MM.1S (cell line): ENCODE results near the gene KLHL42.
"Not testable (repeated sequence)": the region's sequence is repeated elsewhere in the genome, so short reads cannot be mapped to it uniquely, and the experiment has no call there.

Experiments
- DNase-seq: peaks from one replicate; pipeline ENCODE4 v3.0.0-alpha.2; 2015
- H2AFZ ChIP-seq: fragments of 300-600 bp; sonication (generic); 2 replicates; pipeline ENCODE4 v1.6.0; 2016; ENCODE audit warnings: antibody characterized with exemption, low read length
- H3F3A ChIP-seq: fragments of 300-600 bp; sonication (generic); 2 replicates; pipeline ENCODE4 v1.6.1; 2016; ENCODE audit warnings: mild to moderate bottlenecking, antibody characterized with exemption, low read length, moderate library complexity, mixed read lengths; ENCODE audit not compliant: insufficient read depth
- H3K27ac ChIP-seq: fragments of 300-600 bp; sonication (generic); 2 replicates; pipeline ENCODE4 v1.5.1; 2016; ENCODE audit warnings: mild to moderate bottlenecking, low read length
- H3K27me3 ChIP-seq: fragments of 300-600 bp; sonication (generic); replicated peaks from 2 replicates; pipeline ENCODE4 v1.6.0; 2016; ENCODE audit warnings: low read length; ENCODE audit not compliant: insufficient read depth
- H3K36me3 ChIP-seq: fragments of 300-600 bp; sonication (generic); replicated peaks from 2 replicates; pipeline ENCODE4 v1.6.1; 2016; ENCODE audit warnings: mild to moderate bottlenecking, low read length, mixed read lengths; ENCODE audit not compliant: insufficient read depth
- H3K4me1 ChIP-seq: fragments of 300-600 bp; sonication (generic); 2 replicates; pipeline ENCODE4 v1.6.1; 2016; ENCODE audit warnings: low read length, mixed read lengths
- H3K4me2 ChIP-seq: fragments of 300-600 bp; sonication (generic); 2 replicates; pipeline ENCODE4 v1.6.0; 2016; ENCODE audit warnings: low read depth, low read length
- H3K4me3 ChIP-seq: fragments of 300-600 bp; sonication (generic); 2 replicates; pipeline ENCODE4 v1.5.1; 2016; ENCODE audit warnings: low read length, mixed read lengths
- H3K79me2 ChIP-seq: fragments of 300-600 bp; sonication (generic); 2 replicates; pipeline ENCODE4 v1.6.1; 2016; ENCODE audit warnings: mixed run types, low read length, mixed read lengths
- H3K9ac ChIP-seq: fragments of 300-600 bp; sonication (generic); 2 replicates; pipeline ENCODE4 v1.6.1; 2016; ENCODE audit warnings: low read length, mixed read lengths
- H3K9me2 ChIP-seq: fragments of 300-600 bp; sonication (generic); replicated peaks from 2 replicates; pipeline ENCODE4 v1.6.1; 2016; ENCODE audit warnings: mild to moderate bottlenecking, low read length, mixed read lengths; ENCODE audit not compliant: insufficient read depth
- H3K9me3 ChIP-seq: fragments of 300-600 bp; sonication (generic); replicated peaks from 2 replicates; pipeline ENCODE4 v1.6.1; 2016; ENCODE audit warnings: mild to moderate bottlenecking, low read length, mixed read lengths; ENCODE audit not compliant: insufficient read depth
- H4K20me1 ChIP-seq: fragments of 300-600 bp; sonication (generic); 2 replicates; pipeline ENCODE4 v1.6.1; 2016; ENCODE audit warnings: mild to moderate bottlenecking, low read length, moderate library complexity, mixed read lengths; ENCODE audit not compliant: insufficient read depth
- EZH2 ChIP-seq: fragments of 300-600 bp; sonication (generic); optimal IDR thresholded peaks from 2 replicates; pipeline ENCODE3; 2017; ENCODE audit warnings: low read depth, mild to moderate bottlenecking, antibody characterized with exemption, low read length, mixed read lengths
- EZH2phosphoT487 ChIP-seq: fragments of 300-600 bp; sonication (generic); IDR thresholded peaks from 2 replicates; pipeline ENCODE4 v1.6.1; 2018; ENCODE audit warnings: antibody characterized with exemption, low read length
- TF ChIP-seq, protein P1 (sequence below): fragments of 300-600 bp; sonication (generic); IDR thresholded peaks from 2 replicates; pipeline ENCODE4 v1.5.1; 2016; ENCODE audit warnings: antibody characterized with exemption, low read length, mixed read lengths

The KLHL42 gene

DNA sequence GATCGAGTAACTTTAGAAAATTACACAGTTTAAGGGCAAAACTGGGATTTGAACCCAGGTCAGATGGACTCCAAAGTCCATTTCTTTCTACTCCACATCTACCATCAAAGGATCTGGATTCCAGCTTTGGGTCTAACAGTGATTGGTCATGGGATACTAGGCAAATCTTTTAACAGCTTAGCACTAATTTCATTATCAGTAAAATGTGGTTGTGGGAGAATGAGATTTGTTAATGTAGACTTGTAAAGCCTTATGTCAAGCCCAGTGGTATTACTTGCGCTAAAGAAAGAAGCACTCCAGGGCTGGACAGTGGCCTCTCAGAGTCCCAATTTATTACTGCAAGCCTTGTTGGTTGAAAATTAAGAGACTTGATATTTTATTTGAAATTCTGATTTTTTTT is 65.2 kb downstream of the KLHL42 start:
- H3K27me3 ChIP-seq = no peaks in the 10 kb centered on the region
- H3K4me3 ChIP-seq = no peak overlapping the region
- H3K79me2 ChIP-seq = no peaks in the 10 kb centered on the region
- no peak overlapping the region for H3K9ac ChIP-seq
- H3K4me1 ChIP-seq = no peaks in the 10 kb centered on the region
- H3K27ac ChIP-seq = no peak overlapping the region
- no peak overlapping the region for H2AFZ ChIP-seq
- TF ChIP-seq, protein P1, sequence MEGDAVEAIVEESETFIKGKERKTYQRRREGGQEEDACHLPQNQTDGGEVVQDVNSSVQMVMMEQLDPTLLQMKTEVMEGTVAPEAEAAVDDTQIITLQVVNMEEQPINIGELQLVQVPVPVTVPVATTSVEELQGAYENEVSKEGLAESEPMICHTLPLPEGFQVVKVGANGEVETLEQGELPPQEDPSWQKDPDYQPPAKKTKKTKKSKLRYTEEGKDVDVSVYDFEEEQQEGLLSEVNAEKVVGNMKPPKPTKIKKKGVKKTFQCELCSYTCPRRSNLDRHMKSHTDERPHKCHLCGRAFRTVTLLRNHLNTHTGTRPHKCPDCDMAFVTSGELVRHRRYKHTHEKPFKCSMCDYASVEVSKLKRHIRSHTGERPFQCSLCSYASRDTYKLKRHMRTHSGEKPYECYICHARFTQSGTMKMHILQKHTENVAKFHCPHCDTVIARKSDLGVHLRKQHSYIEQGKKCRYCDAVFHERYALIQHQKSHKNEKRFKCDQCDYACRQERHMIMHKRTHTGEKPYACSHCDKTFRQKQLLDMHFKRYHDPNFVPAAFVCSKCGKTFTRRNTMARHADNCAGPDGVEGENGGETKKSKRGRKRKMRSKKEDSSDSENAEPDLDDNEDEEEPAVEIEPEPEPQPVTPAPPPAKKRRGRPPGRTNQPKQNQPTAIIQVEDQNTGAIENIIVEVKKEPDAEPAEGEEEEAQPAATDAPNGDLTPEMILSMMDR = no peak
- H4K20me1 ChIP-seq = no peaks in the 10 kb centered on the region
- no peaks in the 10 kb centered on the region for H3K9me3 ChIP-seq
- H3K36me3 ChIP-seq = no peaks in the 10 kb centered on the region
- no peaks in the 10 kb centered on the region for H3F3A ChIP-seq
- DNase-seq = no peak
- no peaks in the 10 kb centered on the region for H3K9me2 ChIP-seq
- no peak overlapping the region for H3K4me2 ChIP-seq

DNA sequence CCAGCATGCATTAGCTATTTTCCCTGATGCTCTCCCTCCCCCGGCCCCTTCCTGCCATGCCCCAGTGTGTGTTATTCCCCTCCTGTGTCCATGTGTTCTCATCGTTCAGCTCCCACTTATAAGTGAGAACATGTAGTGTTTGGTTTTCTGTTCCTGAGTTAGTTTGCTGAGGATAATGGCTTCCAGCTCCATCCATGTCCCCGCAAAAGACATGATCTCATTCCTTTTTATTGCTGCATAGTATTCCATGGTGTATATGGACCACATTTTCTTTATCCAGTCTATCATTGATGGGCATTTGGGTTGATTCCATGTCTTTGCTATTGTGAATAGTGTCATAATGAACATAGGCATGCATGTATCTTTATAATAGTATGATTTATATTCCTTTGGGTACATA is 65.7 kb downstream of the KLHL42 start:
- H3K27ac ChIP-seq, H3K36me3 ChIP-seq, H4K20me1 ChIP-seq, H3K4me3 ChIP-seq, H3F3A ChIP-seq, H2AFZ ChIP-seq, H3K9ac ChIP-seq, H3K27me3 ChIP-seq, DNase-seq, H3K4me2 ChIP-seq, H3K4me1 ChIP-seq, H3K9me3 ChIP-seq, H3K9me2 ChIP-seq, H3K79me2 ChIP-seq: not testable (repeated sequence)

DNA sequence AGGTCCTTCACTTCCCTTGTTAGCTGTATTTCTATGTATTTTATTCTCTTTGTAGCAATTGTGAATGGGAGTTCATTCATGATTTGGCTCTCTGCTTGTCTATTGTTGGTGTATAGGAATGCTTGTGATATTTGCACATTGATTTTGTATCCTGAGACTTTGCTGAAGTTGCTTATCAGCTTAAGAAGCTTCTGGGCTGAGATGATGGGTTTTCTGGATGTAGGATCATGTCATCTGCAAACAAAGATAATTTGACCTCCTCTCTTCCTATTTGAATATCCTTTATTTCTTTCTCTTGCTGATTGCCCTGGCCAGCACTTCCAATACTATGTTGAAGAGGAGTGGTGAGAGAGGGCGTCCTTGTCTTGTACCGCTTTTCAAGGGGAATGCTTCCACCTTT is 67.3 kb downstream of the KLHL42 start:
- not testable (repeated sequence) for H3K36me3 ChIP-seq, H3K9ac ChIP-seq, H2AFZ ChIP-seq, H3K9me3 ChIP-seq, H3F3A ChIP-seq, H3K4me1 ChIP-seq, H3K4me2 ChIP-seq, H3K79me2 ChIP-seq, DNase-seq, H3K4me3 ChIP-seq, H4K20me1 ChIP-seq, H3K27ac ChIP-seq, H3K9me2 ChIP-seq, H3K27me3 ChIP-seq

DNA sequence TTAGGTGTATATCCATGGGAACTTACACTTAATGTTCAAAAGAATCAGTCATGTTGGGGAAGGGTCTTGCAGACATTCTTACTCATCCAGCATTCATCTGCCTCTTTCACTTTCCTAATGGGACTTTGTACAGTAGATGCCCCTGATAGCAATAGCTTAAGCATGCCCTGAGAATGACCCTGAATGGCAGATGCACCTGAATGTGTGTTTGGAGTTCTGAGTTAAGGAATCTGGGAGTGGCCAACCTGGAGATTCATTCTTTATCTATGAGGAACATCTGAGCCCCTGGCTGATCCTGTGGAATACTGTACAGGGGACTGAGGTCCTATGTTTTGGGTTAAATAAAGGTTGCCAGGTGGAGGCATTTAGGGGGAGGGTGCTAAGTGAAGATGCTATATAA is 71.3 kb downstream of the KLHL42 start:
- DNase-seq = no peak
- Histone ChIP-seq H3K9me3 (no peaks in the 10 kb centered on the region), H3K27me3 (no peaks in the 10 kb centered on the region)

More for the DNA sequence above, 71.3 kb downstream of the KLHL42 start:
- Histone ChIP-seq H3K27ac (no peak overlapping the region), H4K20me1 (no peaks in the 10 kb centered on the region), H3F3A (no peaks in the 10 kb centered on the region), H3K79me2 (no peaks in the 10 kb centered on the region), H3K4me3 (no peak overlapping the region), H3K9ac (no peak overlapping the region), H2AFZ (no peak overlapping the region), H3K4me1 (no peaks in the 10 kb centered on the region), H3K4me2 (no peak overlapping the region), H3K36me3 (no peaks in the 10 kb centered on the region), H3K9me2 (no peaks in the 10 kb centered on the region)
- TF ChIP-seq, protein P1 = no peak
- TF ChIP-seq EZH2phosphoT487 (no peak), EZH2 (no peak)
